Measurements from ENCODE around the gene INSL3. TPM values are rescaled to one million over a fixed set of nuclear protein-coding genes. Genes with fewer than 3 reads are reported as not detected.

INSL3 gene
- total RNA-seq (ENCODE audit: low replicate concordance) = 0.37 TPM in 1 of 2 replicates, not detected in the other

GRCh38 chr19:17821190-17821589, at the start of gene INSL3:
Gene INSL3 (minus strand): TSS chr19:17821519. CDS start chr19:17821506, 13 bp downstream.
- H3K27ac Mint-ChIP-seq = no peak within 1 kb of the TSS
- Histone ChIP-seq H3K4me2 (no peak within 1 kb of the TSS), H3K27ac (no peak within 1 kb of the TSS), H3K9me3 (ENCODE audit: low read depth) (no peaks in the 10 kb centered on the region), H3K36me3 (no peaks in the 10 kb centered on the region), H4K20me1 (ENCODE audit: low read depth) (no peaks in the 10 kb centered on the region), H3K79me2 (ENCODE audit: low read depth) (no peaks in the 10 kb centered on the region), H3K4me3 (no peak within 1 kb of the TSS), H3F3A (ENCODE audit: low read depth) (no peaks in the 10 kb centered on the region), H2AFZ (replicated peaks) (no peak within 1 kb of the TSS), H3K27me3 (no peaks in the 10 kb centered on the region), H3K4me1 (no peaks in the 10 kb centered on the region), H3K9ac (no peak within 1 kb of the TSS)
- H3K27me3 Mint-ChIP-seq (ENCODE audit: insufficient read depth, low read depth) = peaks cover 2% of the 10 kb centered on the region
- no peak within 1 kb of the TSS for H3K4me3 Mint-ChIP-seq
- no peak for TF ChIP-seq EZH2phosphoT487 (IDR thresholded peaks at IDR 0.05)
- TF ChIP-seq CTCF (IDR thresholded peaks at IDR 0.05) = no peak
- no peak for TF ChIP-seq EZH2 (IDR thresholded peaks at IDR 0.05)
- H3K9me3 Mint-ChIP-seq = no peaks in the 10 kb centered on the region
- no peaks in the 10 kb centered on the region for H3K4me1 Mint-ChIP-seq
- no peak for DNase-seq (ENCODE audit: low spot score)
- H3K36me3 Mint-ChIP-seq = no peaks in the 10 kb centered on the region

GRCh38 chr19:17869114-17869608, 47.8 kb upstream of the INSL3 start:
- TF ChIP-seq EZH2 (IDR thresholded peaks at IDR 0.05) (no peak), EZH2phosphoT487 (IDR thresholded peaks at IDR 0.05) (no peak), CTCF (IDR thresholded peaks at IDR 0.05) (no peak)
- Histone ChIP-seq H3K9ac (no peak overlapping the region), H3K4me3 (no peak overlapping the region), H3K27ac (no peak overlapping the region), H3K79me2 (ENCODE audit: low read depth) (no peaks in the 10 kb centered on the region), H3K27me3 (peaks cover 57% of the 10 kb centered on the region), H4K20me1 (ENCODE audit: low read depth) (peaks cover 8% of the 10 kb centered on the region), H3F3A (ENCODE audit: low read depth) (peaks cover 28% of the 10 kb centered on the region), H3K9me3 (ENCODE audit: low read depth) (no peaks in the 10 kb centered on the region), H2AFZ (replicated peaks) (no peak overlapping the region), H3K4me1 (no peaks in the 10 kb centered on the region), H3K4me2 (no peak overlapping the region), H3K36me3 (no peaks in the 10 kb centered on the region)
- Mint-ChIP-seq H3K4me1 (no peaks in the 10 kb centered on the region), H3K9me3 (no peaks in the 10 kb centered on the region), H3K27me3 (ENCODE audit: insufficient read depth, low read depth) (peaks cover 18% of the 10 kb centered on the region), H3K4me3 (no peak overlapping the region), H3K36me3 (peaks cover 11% of the 10 kb centered on the region), H3K27ac (no peak overlapping the region)
- no peak for DNase-seq (ENCODE audit: low spot score)

- peaks cover 33% of the 10 kb centered on the region for H3F3A ChIP-seq (ENCODE audit: low read depth)
- H3K9me3 Mint-ChIP-seq = no peaks in the 10 kb centered on the region
- peaks cover 12% of the 10 kb centered on the region for H3K36me3 Mint-ChIP-seq
- H3K27me3 ChIP-seq = peaks cover 54% of the 10 kb centered on the region
- H3K4me1 Mint-ChIP-seq = no peaks in the 10 kb centered on the region
- TF ChIP-seq EZH2phosphoT487 (IDR thresholded peaks at IDR 0.05) = no peak
- TF ChIP-seq CTCF (IDR thresholded peaks at IDR 0.05) = no peak
- no peak for TF ChIP-seq EZH2 (IDR thresholded peaks at IDR 0.05)
- no peak overlapping the region for H2AFZ ChIP-seq (replicated peaks)
- no peak for DNase-seq (ENCODE audit: low spot score)
- H4K20me1 ChIP-seq (ENCODE audit: low read depth) = peaks cover 13% of the 10 kb centered on the region
- no peak overlapping the region for H3K4me3 ChIP-seq
- no peak overlapping the region for H3K27ac ChIP-seq
- H3K9me3 ChIP-seq (ENCODE audit: low read depth) = no peaks in the 10 kb centered on the region
- no peak overlapping the region for H3K27ac Mint-ChIP-seq
- H3K9ac ChIP-seq = no peak overlapping the region
- no peak overlapping the region for H3K4me3 Mint-ChIP-seq
- H3K4me1 ChIP-seq = no peaks in the 10 kb centered on the region
- no peaks in the 10 kb centered on the region for H3K79me2 ChIP-seq (ENCODE audit: low read depth)
- H3K4me2 ChIP-seq = no peak overlapping the region
- H3K36me3 ChIP-seq = no peaks in the 10 kb centered on the region
- peaks cover 18% of the 10 kb centered on the region for H3K27me3 Mint-ChIP-seq (ENCODE audit: insufficient read depth, low read depth)
These were observed 47.4 kb upstream of the INSL3 start for GRCh38 chr19:17868669-17869068.

Data from neural progenitor cell (in vitro differentiated cells).